ENCODE measurements around the gene CAPN3.

DNA sequence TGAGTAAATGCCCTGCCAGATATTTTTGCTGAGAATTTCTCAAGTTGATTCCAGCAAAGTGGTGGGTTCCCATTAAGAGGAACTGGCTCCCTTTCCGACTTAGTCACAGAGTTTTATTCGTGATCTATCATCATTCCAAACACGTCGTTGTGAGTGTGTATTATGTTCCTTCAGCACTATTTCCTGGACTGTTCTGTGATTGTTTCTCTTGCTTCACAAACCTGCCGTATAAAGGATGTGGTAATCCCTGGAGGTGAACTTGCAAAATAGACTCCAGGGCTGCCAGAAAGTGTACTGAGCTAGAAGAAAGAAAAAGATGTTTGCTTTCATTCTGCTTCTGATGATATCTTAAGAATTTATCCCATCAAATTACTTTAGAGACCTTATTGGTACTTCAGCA, 14.5 kb upstream of the CAPN3 start:
- TF ChIP-seq, protein P1, sequence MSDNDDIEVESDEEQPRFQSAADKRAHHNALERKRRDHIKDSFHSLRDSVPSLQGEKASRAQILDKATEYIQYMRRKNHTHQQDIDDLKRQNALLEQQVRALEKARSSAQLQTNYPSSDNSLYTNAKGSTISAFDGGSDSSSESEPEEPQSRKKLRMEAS (IDR thresholded peaks at IDR 0.05): no peak
- TF ChIP-seq, protein P2, sequence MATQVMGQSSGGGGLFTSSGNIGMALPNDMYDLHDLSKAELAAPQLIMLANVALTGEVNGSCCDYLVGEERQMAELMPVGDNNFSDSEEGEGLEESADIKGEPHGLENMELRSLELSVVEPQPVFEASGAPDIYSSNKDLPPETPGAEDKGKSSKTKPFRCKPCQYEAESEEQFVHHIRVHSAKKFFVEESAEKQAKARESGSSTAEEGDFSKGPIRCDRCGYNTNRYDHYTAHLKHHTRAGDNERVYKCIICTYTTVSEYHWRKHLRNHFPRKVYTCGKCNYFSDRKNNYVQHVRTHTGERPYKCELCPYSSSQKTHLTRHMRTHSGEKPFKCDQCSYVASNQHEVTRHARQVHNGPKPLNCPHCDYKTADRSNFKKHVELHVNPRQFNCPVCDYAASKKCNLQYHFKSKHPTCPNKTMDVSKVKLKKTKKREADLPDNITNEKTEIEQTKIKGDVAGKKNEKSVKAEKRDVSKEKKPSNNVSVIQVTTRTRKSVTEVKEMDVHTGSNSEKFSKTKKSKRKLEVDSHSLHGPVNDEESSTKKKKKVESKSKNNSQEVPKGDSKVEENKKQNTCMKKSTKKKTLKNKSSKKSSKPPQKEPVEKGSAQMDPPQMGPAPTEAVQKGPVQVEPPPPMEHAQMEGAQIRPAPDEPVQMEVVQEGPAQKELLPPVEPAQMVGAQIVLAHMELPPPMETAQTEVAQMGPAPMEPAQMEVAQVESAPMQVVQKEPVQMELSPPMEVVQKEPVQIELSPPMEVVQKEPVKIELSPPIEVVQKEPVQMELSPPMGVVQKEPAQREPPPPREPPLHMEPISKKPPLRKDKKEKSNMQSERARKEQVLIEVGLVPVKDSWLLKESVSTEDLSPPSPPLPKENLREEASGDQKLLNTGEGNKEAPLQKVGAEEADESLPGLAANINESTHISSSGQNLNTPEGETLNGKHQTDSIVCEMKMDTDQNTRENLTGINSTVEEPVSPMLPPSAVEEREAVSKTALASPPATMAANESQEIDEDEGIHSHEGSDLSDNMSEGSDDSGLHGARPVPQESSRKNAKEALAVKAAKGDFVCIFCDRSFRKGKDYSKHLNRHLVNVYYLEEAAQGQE (IDR thresholded peaks at IDR 0.05; ENCODE audit: low read depth): no peak
- TF ChIP-seq, protein P3, sequence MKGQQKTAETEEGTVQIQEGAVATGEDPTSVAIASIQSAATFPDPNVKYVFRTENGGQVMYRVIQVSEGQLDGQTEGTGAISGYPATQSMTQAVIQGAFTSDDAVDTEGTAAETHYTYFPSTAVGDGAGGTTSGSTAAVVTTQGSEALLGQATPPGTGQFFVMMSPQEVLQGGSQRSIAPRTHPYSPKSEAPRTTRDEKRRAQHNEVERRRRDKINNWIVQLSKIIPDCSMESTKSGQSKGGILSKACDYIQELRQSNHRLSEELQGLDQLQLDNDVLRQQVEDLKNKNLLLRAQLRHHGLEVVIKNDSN (IDR thresholded peaks at IDR 0.05): no peak
- no peak for TF ChIP-seq TAF1 (IDR thresholded peaks at IDR 0.05; ENCODE audit: low read depth)
- TF ChIP-seq EP300 (IDR thresholded peaks at IDR 0.05; ENCODE audit: borderline replicate concordance): no peak
- no peak for TF ChIP-seq TEAD4 (IDR thresholded peaks at IDR 0.05)
- no peak for TF ChIP-seq FOXM1 (IDR thresholded peaks at IDR 0.05; ENCODE audit: borderline replicate concordance, low read depth)
- TF ChIP-seq CEBPB (IDR thresholded peaks at IDR 0.05): no peak
- no peak for TF ChIP-seq EGR1 (IDR thresholded peaks at IDR 0.05)
- TF ChIP-seq RAD21 (IDR thresholded peaks at IDR 0.05; ENCODE audit: low read depth): no peak

Measured in Ishikawa (cell line).